Measurements from ENCODE around the gene C4orf50. TPM values are rescaled to one million over a fixed set of nuclear protein-coding genes. Genes with fewer than 3 reads are reported as not detected.

The C4orf50 gene
- total RNA-seq, 1 experiment from 2014 or later = 0.17 TPM

DNA sequence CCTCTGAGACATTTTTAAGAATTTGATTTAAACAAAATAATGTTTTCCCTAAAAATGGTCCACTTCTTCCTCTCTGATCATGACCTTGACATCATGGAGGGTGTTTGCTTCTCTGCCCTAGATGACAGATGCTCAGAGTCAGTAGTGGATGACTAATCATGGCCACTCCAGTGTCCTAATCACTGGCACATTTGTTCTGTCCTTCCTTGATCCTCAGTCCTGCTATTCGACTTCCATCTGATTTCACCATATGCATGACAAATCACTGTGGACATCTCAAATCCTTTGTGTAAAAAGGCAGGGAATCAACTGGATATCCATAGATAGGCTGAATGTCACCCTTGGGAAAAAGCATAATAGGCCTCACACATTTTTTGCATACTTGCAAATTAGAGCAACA lies 134.3 kb downstream of the C4orf50 start:
- Mint-ChIP-seq H3K4me1 (peaks cover 19 to 36% of the 10 kb centered on the region in 2 experiments), H3K36me3 (ENCODE audit: insufficient read depth in 1 of 3, low read depth in 3 of 3) (peaks cover 0 to 3% (median 0%) of the 10 kb centered on the region in 3 experiments; a peak in 2 of 7 replicates), H3K27ac (no peak overlapping the region), H3K9me3 (no peaks in the 10 kb centered on the region; a peak in 1 of 5 replicates), H3K27me3 (ENCODE audit: low read depth) (peaks cover 3% of the 10 kb centered on the region), H3K4me3 (no peak overlapping the region)
- DNase-seq = no peak
- H3T11ph ChIP-seq (ENCODE audit: low read length) = no peak overlapping the region
- peaks cover 9% of the 10 kb centered on the region for H3K23me2 ChIP-seq (ENCODE audit: insufficient read length, low read depth, low read length, poor library complexity, severe bottlenecking)
- H3K9ac ChIP-seq (ENCODE audit: extremely low read depth, insufficient read length, low read length) = no peak overlapping the region
- H3K27ac ChIP-seq (ENCODE audit: insufficient read length, low read depth, low read length) = no peak overlapping the region
- no peak overlapping the region for H3K4me2 ChIP-seq (ENCODE audit: insufficient read depth, insufficient read length, low read length)
- peaks cover 21% of the 10 kb centered on the region for H3K79me1 ChIP-seq (ENCODE audit: insufficient read depth, low read depth, low read length, poor library complexity, severe bottlenecking)
- no peak overlapping the region for H3K4ac ChIP-seq (ENCODE audit: low read depth, low read length)
- no peaks in the 10 kb centered on the region for H4K20me1 ChIP-seq (ENCODE audit: control insufficient read depth, insufficient read depth, insufficient read length)
- H2BK120ac ChIP-seq (ENCODE audit: low read depth, low read length, poor library complexity, severe bottlenecking) = no peak overlapping the region
- H3K27me3 ChIP-seq (ENCODE audit: insufficient read depth, low read length) = no peaks in the 10 kb centered on the region
- H3K23ac ChIP-seq (ENCODE audit: insufficient read length, low read depth, low read length) = no peak overlapping the region
- no peak overlapping the region for H2AK5ac ChIP-seq (ENCODE audit: insufficient read length, low read length)
- H2BK5ac ChIP-seq (ENCODE audit: insufficient read length, low read length) = no peak overlapping the region
- H3K79me2 ChIP-seq (ENCODE audit: insufficient read depth, low read length) = peaks cover 55% of the 10 kb centered on the region
- WGBS (ENCODE audit: extremely low coverage, insufficient read length, low lambda C conversion rate) = no CpG with 5 or more reads among the region's 1 CpG
- no peak overlapping the region for H2BK20ac ChIP-seq (ENCODE audit: low read depth, low read length, poor library complexity, severe bottlenecking)
- H3K4me1 ChIP-seq (ENCODE audit: insufficient read depth, low read length) = peaks cover 9% of the 10 kb centered on the region
- no peak overlapping the region for H4K8ac ChIP-seq (replicated peaks; ENCODE audit: insufficient read length, low read depth, low read length)
- no peak overlapping the region for H4K91ac ChIP-seq (ENCODE audit: insufficient read length, low read depth, low read length)
- no peaks in the 10 kb centered on the region for H3K9me3 ChIP-seq (ENCODE audit: control insufficient read depth, low read depth, low read length)
- TF ChIP-seq, protein P1, sequence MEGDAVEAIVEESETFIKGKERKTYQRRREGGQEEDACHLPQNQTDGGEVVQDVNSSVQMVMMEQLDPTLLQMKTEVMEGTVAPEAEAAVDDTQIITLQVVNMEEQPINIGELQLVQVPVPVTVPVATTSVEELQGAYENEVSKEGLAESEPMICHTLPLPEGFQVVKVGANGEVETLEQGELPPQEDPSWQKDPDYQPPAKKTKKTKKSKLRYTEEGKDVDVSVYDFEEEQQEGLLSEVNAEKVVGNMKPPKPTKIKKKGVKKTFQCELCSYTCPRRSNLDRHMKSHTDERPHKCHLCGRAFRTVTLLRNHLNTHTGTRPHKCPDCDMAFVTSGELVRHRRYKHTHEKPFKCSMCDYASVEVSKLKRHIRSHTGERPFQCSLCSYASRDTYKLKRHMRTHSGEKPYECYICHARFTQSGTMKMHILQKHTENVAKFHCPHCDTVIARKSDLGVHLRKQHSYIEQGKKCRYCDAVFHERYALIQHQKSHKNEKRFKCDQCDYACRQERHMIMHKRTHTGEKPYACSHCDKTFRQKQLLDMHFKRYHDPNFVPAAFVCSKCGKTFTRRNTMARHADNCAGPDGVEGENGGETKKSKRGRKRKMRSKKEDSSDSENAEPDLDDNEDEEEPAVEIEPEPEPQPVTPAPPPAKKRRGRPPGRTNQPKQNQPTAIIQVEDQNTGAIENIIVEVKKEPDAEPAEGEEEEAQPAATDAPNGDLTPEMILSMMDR (conservative IDR thresholded peaks at IDR 0.05) = no peak
- H2AFZ ChIP-seq (ENCODE audit: low read length) = no peak overlapping the region
- no peak overlapping the region for H2BK12ac ChIP-seq (ENCODE audit: insufficient read length, low read depth, low read length)
- no peak overlapping the region for H3K18ac ChIP-seq (ENCODE audit: insufficient read length, low read depth, low read length)
- no peak overlapping the region for H4K5ac ChIP-seq (ENCODE audit: insufficient read length, low read depth, low read length)
- H3K56ac ChIP-seq (ENCODE audit: insufficient read length, low read depth, low read length) = no peak overlapping the region
- H3K14ac ChIP-seq (ENCODE audit: insufficient read depth, low read length) = no peak overlapping the region
- H2BK15ac ChIP-seq (ENCODE audit: low read depth, low read length) = no peak overlapping the region

Data from H9 (cell line).